ENCODE data around the gene EPHB1.

EPHB1 gene

GRCh38 chr3:134824791-134825190 lies 29.7 kb downstream of the EPHB1 start:
- Histone ChIP-seq H3K18ac (ENCODE audit: low read length) (no peak overlapping the region), H4K91ac (ENCODE audit: low read depth, low read length, poor library complexity) (no peak overlapping the region), H3K27me3 (ENCODE audit: control insufficient read depth in 3 of 3, insufficient read depth in 3 of 3, low read depth in 1 of 3, low read length in 3 of 3) (no peaks in the 10 kb centered on the region), H2AFZ (ENCODE audit: low read length) (no peak overlapping the region), H3K79me1 (ENCODE audit: low read depth, low read length) (no peaks in the 10 kb centered on the region), H3K36me3 (replicated peaks in 1 of 2; ENCODE audit: control insufficient read depth in 2 of 2, insufficient read depth in 2 of 2, low read length in 2 of 2) (no peaks in the 10 kb centered on the region), H2BK120ac (ENCODE audit: low read depth, low read length) (no peak overlapping the region), H4K8ac (ENCODE audit: low read depth, low read length) (no peak overlapping the region), H3K4me3 (ENCODE audit: low read length in 2 of 2) (no peak overlapping the region), H3K4me2 (ENCODE audit: insufficient read depth, low read length, poor library complexity, severe bottlenecking) (no peak overlapping the region), H2AK5ac (ENCODE audit: low read depth, low read length) (no peak overlapping the region), H2BK12ac (ENCODE audit: low read length) (no peak overlapping the region), H3K23ac (ENCODE audit: low read depth, low read length, poor library complexity) (no peak overlapping the region), H2BK5ac (ENCODE audit: low read length) (no peak overlapping the region), H2BK15ac (ENCODE audit: low read length) (no peak overlapping the region), H3K9me3 (replicated peaks in 1 of 2; ENCODE audit: control insufficient read depth in 2 of 2, insufficient read depth in 1 of 2, low read depth in 1 of 2, low read length in 2 of 2) (no peaks in the 10 kb centered on the region), H3K4me1 (ENCODE audit: control insufficient read depth in 2 of 2, insufficient read depth in 1 of 2, low read depth in 1 of 2, low read length in 2 of 2) (peaks cover 0 to 2% of the 10 kb centered on the region in 2 donors), H3K9ac (ENCODE audit: low read depth, low read length, poor library complexity) (no peak overlapping the region), H3K4ac (ENCODE audit: low read length) (no peak overlapping the region), H3K27ac (replicated peaks; ENCODE audit: low read length) (no peak overlapping the region), H3K14ac (ENCODE audit: low read length) (no peak overlapping the region)
- no peak for DNase-seq (ENCODE audit: low spot score)
- WGBS, 2 donors (ENCODE audit: extremely low coverage in 2 of 2, insufficient read length in 2 of 2, insufficient replicate concordance in 1 of 2) = no CpG with 5 or more reads among the region's 1 CpG

GRCh38 chr3:134827213-134827612 lies 32.2 kb downstream of the EPHB1 start:
- H2AK5ac ChIP-seq (ENCODE audit: low read depth, low read length) = no peak overlapping the region
- no CpG with 5 or more reads among the region's 6 CpGs for WGBS, 2 donors (ENCODE audit: extremely low coverage in 2 of 2, insufficient read length in 2 of 2, insufficient replicate concordance in 1 of 2)
- H3K14ac ChIP-seq (ENCODE audit: low read length) = no peak overlapping the region
- H2BK120ac ChIP-seq (ENCODE audit: low read depth, low read length) = no peak overlapping the region
- no peak overlapping the region for H3K27ac ChIP-seq (replicated peaks; ENCODE audit: low read length)
- H3K27me3 ChIP-seq (ENCODE audit: control insufficient read depth in 3 of 3, insufficient read depth in 3 of 3, low read depth in 1 of 3, low read length in 3 of 3) = no peaks in the 10 kb centered on the region
- no peaks in the 10 kb centered on the region for H3K4me1 ChIP-seq (ENCODE audit: control insufficient read depth in 2 of 2, insufficient read depth in 1 of 2, low read depth in 1 of 2, low read length in 2 of 2)
- no peaks in the 10 kb centered on the region for H3K79me1 ChIP-seq (ENCODE audit: low read depth, low read length)
- H3K36me3 ChIP-seq (replicated peaks in 1 of 2; ENCODE audit: control insufficient read depth in 2 of 2, insufficient read depth in 2 of 2, low read length in 2 of 2) = no peaks in the 10 kb centered on the region
- no peak overlapping the region for H2BK12ac ChIP-seq (ENCODE audit: low read length)
- no peak for DNase-seq (ENCODE audit: low spot score)
- no peak overlapping the region for H2AFZ ChIP-seq (ENCODE audit: low read length)
- no peak overlapping the region for H4K8ac ChIP-seq (ENCODE audit: low read depth, low read length)
- no peak overlapping the region for H2BK5ac ChIP-seq (ENCODE audit: low read length)
- no peaks in the 10 kb centered on the region for H3K9me3 ChIP-seq (replicated peaks in 1 of 2; ENCODE audit: control insufficient read depth in 2 of 2, insufficient read depth in 1 of 2, low read depth in 1 of 2, low read length in 2 of 2)
- H4K91ac ChIP-seq (ENCODE audit: low read depth, low read length, poor library complexity) = no peak overlapping the region
- no peak overlapping the region for H3K4me2 ChIP-seq (ENCODE audit: insufficient read depth, low read length, poor library complexity, severe bottlenecking)
- H3K18ac ChIP-seq (ENCODE audit: low read length) = no peak overlapping the region
- no peak overlapping the region for H3K4ac ChIP-seq (ENCODE audit: low read length)
- H3K9ac ChIP-seq (ENCODE audit: low read depth, low read length, poor library complexity) = no peak overlapping the region
- H2BK15ac ChIP-seq (ENCODE audit: low read length) = no peak overlapping the region
- H3K4me3 ChIP-seq (ENCODE audit: low read length in 2 of 2) = no peak overlapping the region
- H3K23ac ChIP-seq (ENCODE audit: low read depth, low read length, poor library complexity) = no peak overlapping the region

- no peaks in the 10 kb centered on the region for H3K27me3 ChIP-seq (ENCODE audit: control insufficient read depth in 3 of 3, insufficient read depth in 3 of 3, low read depth in 1 of 3, low read length in 3 of 3)
- H2BK12ac ChIP-seq (ENCODE audit: low read length) = no peak overlapping the region
- H3K14ac ChIP-seq (ENCODE audit: low read length) = no peak overlapping the region
- no peaks in the 10 kb centered on the region for H3K4me1 ChIP-seq (ENCODE audit: control insufficient read depth in 2 of 2, insufficient read depth in 1 of 2, low read depth in 1 of 2, low read length in 2 of 2)
- H3K9me3 ChIP-seq (replicated peaks in 1 of 2; ENCODE audit: control insufficient read depth in 2 of 2, insufficient read depth in 1 of 2, low read depth in 1 of 2, low read length in 2 of 2) = no peaks in the 10 kb centered on the region
- H3K36me3 ChIP-seq (replicated peaks in 1 of 2; ENCODE audit: control insufficient read depth in 2 of 2, insufficient read depth in 2 of 2, low read length in 2 of 2) = no peaks in the 10 kb centered on the region
- H2AK5ac ChIP-seq (ENCODE audit: low read depth, low read length) = no peak overlapping the region
- no peak overlapping the region for H2AFZ ChIP-seq (ENCODE audit: low read length)
- no peaks in the 10 kb centered on the region for H3K79me1 ChIP-seq (ENCODE audit: low read depth, low read length)
- no peak overlapping the region for H3K4me3 ChIP-seq (ENCODE audit: low read length in 2 of 2)
- H3K9ac ChIP-seq (ENCODE audit: low read depth, low read length, poor library complexity) = no peak overlapping the region
- no CpG with 5 or more reads among the region's 3 CpGs for WGBS, 2 donors (ENCODE audit: extremely low coverage in 2 of 2, insufficient read length in 2 of 2, insufficient replicate concordance in 1 of 2)
- no peak overlapping the region for H3K4me2 ChIP-seq (ENCODE audit: insufficient read depth, low read length, poor library complexity, severe bottlenecking)
- H4K8ac ChIP-seq (ENCODE audit: low read depth, low read length) = no peak overlapping the region
- no peak for DNase-seq (ENCODE audit: low spot score)
- no peak overlapping the region for H2BK15ac ChIP-seq (ENCODE audit: low read length)
- no peak overlapping the region for H3K18ac ChIP-seq (ENCODE audit: low read length)
- H3K27ac ChIP-seq (replicated peaks; ENCODE audit: low read length) = no peak overlapping the region
- no peak overlapping the region for H4K91ac ChIP-seq (ENCODE audit: low read depth, low read length, poor library complexity)
- no peak overlapping the region for H2BK5ac ChIP-seq (ENCODE audit: low read length)
- H2BK120ac ChIP-seq (ENCODE audit: low read depth, low read length) = no peak overlapping the region
- no peak overlapping the region for H3K4ac ChIP-seq (ENCODE audit: low read length)
- no peak overlapping the region for H3K23ac ChIP-seq (ENCODE audit: low read depth, low read length, poor library complexity)
Observed at GRCh38 chr3:134829721-134830120, 34.7 kb downstream of the EPHB1 start.

- Histone ChIP-seq H3K9ac (ENCODE audit: low read depth, low read length, poor library complexity) (no peak overlapping the region), H3K27ac (replicated peaks; ENCODE audit: low read length) (no peak overlapping the region), H2BK5ac (ENCODE audit: low read length) (no peak overlapping the region), H3K4me2 (ENCODE audit: insufficient read depth, low read length, poor library complexity, severe bottlenecking) (no peak overlapping the region), H4K91ac (ENCODE audit: low read depth, low read length, poor library complexity) (no peak overlapping the region), H2BK15ac (ENCODE audit: low read length) (no peak overlapping the region), H3K4ac (ENCODE audit: low read length) (no peak overlapping the region), H3K18ac (ENCODE audit: low read length) (no peak overlapping the region), H4K8ac (ENCODE audit: low read depth, low read length) (no peak overlapping the region), H2AK5ac (ENCODE audit: low read depth, low read length) (no peak overlapping the region), H2BK12ac (ENCODE audit: low read length) (no peak overlapping the region), H3K9me3 (replicated peaks in 1 of 2; ENCODE audit: control insufficient read depth in 2 of 2, insufficient read depth in 1 of 2, low read depth in 1 of 2, low read length in 2 of 2) (no peaks in the 10 kb centered on the region), H3K79me1 (ENCODE audit: low read depth, low read length) (no peaks in the 10 kb centered on the region), H3K27me3 (ENCODE audit: control insufficient read depth in 3 of 3, insufficient read depth in 3 of 3, low read depth in 1 of 3, low read length in 3 of 3) (no peaks in the 10 kb centered on the region), H2BK120ac (ENCODE audit: low read depth, low read length) (no peak overlapping the region), H3K4me1 (ENCODE audit: control insufficient read depth in 2 of 2, insufficient read depth in 1 of 2, low read depth in 1 of 2, low read length in 2 of 2) (no peaks in the 10 kb centered on the region), H3K23ac (ENCODE audit: low read depth, low read length, poor library complexity) (no peak overlapping the region), H3K14ac (ENCODE audit: low read length) (no peak overlapping the region), H3K4me3 (ENCODE audit: low read length in 2 of 2) (no peak overlapping the region), H2AFZ (ENCODE audit: low read length) (no peak overlapping the region), H3K36me3 (replicated peaks in 1 of 2; ENCODE audit: control insufficient read depth in 2 of 2, insufficient read depth in 2 of 2, low read length in 2 of 2) (no peaks in the 10 kb centered on the region)
- no peak for DNase-seq (ENCODE audit: low spot score)
- no CpG with 5 or more reads among the region's 4 CpGs for WGBS, 2 donors (ENCODE audit: extremely low coverage in 2 of 2, insufficient read length in 2 of 2, insufficient replicate concordance in 1 of 2)
Observed at GRCh38 chr3:134832585-134832984, 37.5 kb downstream of the EPHB1 start.
